ENCODE measurements around the gene NCOA4.
A peak's percentile ranks its signal among the peaks of the same experiment; 100 is the strongest.
"Not testable (repeated sequence)": the region's sequence is repeated elsewhere in the genome, so short reads cannot be mapped to it uniquely, and the experiment has no call there.

Gene NCOA4

DNA sequence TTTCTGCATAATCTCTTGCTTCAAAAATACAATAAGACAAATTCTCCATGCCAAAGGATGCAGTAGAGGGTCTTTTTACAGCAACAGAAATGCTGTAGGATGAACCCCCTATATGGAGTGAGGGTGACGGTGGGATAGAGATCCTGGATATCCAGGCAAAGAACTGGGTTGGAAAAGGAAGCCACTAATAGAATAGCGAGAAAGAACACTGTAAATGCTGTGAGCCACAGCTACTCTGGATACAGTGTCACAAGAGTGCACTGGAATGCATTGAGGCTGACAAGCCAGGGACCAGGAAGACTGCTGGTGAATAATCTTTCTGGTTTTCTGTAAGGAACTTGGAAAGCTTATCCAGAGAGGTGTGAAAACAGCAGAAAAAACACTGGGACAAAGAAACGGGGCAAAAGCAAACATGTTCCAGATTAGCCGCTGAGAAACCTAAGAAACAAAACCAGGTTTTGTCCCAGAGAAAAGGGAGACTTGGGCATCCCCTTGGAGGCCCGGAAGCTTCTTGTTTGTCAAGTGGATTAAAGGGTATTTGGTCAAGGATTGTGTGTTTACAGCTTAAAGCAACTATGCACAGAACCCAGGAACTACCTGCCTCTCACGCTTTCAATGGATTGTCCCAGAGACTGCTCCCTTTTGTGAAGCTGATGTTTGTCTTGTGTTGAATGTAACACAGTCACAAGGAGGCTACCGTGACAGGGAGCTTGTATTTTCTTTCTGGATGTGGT, 21.8 kb upstream of the NCOA4 start:
- no peak for DNase-seq (ENCODE audit: low spot score)

DNA sequence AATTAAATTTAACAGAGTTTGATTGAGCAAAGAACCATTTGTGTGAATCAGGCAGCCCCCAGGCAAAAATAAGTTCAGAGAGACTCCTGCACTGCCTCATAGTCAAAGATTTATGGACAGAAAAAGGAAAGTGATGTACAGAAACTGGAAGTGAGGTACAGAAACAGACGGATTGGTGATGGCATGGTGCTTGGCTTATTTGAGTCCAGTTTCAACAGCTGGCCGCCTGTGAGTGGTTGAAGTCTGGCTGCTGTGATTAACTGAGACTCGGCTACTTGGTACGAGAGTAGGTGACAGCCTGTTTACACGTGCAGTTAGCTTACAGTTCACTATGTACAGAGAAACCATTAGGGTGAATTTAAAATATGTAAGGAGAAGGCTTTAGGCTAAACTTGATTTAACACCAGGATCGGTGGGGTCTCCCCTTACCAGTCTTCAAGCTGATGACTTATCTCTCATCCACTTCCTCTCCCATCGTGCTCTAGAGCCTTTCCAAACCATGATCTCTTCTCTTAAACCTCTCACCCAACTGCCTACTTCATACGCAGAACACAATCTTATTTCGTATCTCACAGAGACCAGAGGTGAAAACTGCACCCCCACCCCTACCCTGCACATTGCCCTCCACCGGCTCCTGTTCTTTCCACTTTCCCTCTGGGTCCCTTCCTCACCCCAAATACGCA, 20.7 kb upstream of the NCOA4 start:
- no peak for DNase-seq (ENCODE audit: low spot score)

DNA sequence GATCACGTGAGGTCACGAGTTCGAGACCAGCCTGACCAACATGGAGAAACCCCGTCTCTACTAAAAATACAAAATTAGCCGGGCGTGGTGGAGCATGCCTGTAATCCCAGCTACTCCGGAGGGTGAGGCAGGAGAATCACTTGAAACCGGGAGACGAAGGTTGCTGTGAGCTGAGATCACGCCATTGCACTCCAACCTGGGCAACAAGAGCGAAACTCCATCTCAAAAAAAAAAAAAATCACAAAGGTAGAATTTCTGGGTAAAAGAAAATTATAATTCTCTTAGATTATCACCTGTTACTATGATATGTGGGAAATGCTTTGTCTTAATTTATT, 19.0 kb upstream of the NCOA4 start:
- not testable (repeated sequence) for DNase-seq (ENCODE audit: low spot score)

DNA sequence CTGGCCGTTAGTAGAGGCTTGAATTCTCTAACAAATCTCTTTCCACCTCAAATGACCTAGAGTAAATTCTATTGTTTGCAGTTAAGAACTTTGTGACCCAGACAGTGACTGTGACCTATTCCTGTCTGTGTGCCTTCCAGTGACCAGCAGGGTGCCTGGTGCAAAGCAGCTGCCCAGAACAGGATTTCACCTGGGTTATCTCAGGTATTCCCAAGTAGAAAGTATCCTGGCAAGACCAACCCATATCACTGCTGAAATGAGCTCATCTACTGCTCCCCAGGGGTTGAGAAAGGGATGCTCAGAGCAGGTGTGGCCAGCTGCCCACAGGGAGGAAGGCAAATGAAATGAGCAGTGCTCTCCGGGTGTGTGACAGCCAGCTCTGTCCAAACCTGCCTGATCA, 17.7 kb upstream of the NCOA4 start:
- no peak for DNase-seq (ENCODE audit: low spot score)

DNA sequence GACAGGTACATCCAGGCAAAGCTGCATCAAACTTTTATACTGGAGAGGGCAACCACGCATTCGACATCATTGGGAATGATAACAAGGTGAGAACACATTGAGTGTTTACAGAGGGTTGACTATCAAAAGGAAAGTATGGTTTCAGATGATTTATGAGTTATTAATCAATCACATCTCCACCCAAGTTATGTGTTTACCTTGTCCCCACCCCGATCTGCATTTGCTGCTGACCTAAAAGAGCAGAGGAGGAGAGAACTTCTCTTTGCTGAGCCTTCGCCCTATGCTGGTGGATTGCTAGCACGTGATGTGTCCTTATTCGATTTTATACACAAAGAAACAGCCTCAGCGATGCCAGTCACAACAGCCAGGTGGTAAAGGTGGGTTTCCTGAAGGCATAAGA, 15.8 kb upstream of the NCOA4 start, which contains the start of gene MSMB:
TSS of gene MSMB (minus strand) at position 9 of the 400 bp plus-strand sequence. CDS start 32 bp downstream, outside the sequence.
- no peak for DNase-seq (ENCODE audit: low spot score)

DNA sequence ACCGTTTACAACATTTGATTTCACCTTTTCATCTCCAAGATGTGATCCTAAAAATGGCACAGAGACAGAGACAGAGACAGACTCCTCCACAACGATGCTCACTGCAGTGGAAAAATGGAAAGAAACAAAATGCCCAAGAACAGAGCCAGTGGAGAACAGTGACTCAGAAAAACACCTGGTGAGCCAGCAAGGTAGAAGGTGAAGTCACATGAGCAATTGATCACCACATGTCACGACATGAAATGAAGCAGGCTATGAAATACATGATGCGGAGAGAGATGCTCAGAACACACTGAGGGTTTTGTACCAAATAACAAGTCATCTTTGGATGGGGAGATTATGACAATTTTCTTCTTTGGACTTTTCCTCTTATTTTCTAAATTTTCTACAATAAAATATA, 12.1 kb upstream of the NCOA4 start:
- no peak for DNase-seq (ENCODE audit: low spot score)

DNA sequence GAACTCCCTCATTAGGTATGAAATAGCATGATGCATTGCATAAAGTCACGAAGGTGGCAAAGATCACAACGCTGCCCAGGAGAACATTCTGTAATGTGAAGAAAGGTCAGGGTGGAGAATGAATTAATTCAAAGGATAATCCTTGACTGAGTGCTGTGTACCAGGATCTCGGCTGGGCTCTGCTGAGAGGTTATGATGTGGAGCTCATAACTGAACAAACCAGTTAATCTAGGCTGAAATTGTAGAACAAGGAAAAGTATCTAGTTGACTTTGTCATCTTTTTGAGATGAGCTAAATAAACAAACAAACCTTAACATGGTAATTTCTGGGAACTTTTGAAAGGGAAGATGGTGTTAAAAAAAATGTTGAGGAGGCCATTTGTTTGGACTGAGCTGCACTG, 9.6 kb upstream of the NCOA4 start:
- DNase-seq (ENCODE audit: low spot score): no peak

DNA sequence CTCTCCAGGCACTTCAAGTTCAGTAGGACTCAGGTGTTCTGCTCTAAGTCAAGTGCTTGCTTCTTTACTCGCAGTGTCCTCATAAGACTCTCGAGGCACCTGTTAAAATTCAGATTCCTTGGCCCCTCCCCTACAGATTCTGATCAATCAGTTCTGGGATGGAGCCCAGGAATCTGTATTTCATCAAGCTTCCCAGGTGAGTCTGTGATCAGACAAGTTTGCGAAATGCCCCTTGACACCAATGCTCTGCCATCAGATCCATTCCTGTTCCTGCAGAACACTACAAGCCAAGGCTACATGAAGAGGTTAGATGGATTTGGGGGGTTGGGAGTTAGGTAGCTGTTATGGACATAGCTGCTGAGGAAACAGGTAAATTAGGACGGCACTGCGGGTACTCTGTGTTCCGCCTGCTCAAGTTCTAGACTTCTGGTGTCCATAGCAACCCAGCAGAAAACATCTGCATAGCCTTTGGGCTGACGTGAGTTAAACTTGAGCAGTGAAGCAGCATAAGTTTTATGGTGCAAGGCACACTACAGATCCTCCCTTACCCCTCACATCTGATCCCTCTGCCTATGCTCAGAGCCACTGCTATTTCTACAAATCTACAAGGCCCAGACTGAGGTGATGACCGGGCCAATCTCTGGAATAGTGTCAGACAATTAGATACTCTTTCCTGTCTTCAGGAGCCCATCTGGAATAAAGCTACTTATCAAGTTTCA, 6.8 kb upstream of the NCOA4 start:
- DNase-seq (ENCODE audit: low spot score): no peak

DNA sequence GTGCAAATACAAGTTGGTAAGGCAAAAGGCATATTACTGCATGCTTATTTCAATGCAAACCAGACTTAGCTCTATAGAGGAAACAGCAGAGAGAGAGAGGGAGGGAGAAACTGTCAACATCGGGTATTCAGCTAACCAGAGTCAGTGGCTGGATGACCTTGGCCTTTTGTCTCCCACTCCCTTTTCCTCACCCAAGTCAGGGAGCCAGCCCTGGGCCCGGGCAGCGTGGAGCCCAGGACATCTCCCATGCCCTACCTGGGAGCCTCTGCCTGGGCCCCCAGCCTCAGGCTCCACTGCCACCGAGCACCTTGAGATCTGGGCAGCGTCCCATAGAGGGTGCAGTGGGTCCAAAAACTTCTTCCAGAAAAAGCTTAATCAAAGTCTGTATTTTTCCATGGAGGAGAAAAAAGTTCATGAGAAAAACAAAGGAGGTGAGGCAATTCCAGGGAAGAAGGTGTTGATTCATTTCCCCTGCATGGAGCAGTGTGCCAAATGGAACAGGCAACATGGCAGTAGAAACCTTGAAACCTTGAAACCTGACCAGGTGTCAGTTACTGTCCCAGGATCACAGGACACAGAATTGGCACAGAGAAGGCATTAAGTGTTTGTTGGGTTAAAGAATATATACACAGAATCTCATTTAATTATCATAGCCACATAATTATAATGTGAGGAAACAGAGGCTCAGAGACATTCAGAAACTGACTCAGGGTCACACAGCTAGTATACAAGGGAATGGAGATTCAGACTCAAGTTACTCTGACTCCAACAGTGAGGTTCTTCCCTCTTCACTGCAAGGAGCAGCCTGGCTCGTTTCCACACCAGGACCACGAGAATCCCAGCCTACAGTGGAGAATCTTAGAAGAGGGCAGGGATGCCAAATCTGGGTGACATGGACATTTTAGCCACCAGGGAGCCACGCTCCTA, 5.8 kb upstream of the NCOA4 start:
- no peak for DNase-seq (ENCODE audit: low spot score)

DNA sequence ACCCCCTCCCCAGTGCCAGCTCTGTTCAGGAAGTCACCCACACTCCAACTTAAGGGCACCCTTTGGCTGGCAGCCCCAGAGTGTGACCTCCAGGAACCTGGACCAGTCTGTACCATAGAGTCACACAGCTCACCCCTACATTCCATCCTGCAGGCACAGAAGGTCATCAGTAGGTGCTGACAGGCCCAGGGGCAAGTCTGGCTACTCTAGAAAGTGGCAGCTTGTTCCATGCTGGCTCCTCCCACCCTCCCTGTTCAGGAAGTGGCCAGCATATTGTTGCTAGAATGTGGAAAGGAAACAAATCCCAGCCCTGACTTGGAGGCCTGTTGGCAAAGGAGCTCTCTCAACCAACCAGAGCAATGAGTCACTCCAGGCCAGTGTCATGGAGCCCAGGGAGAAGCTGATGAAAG, 3.2 kb upstream of the NCOA4 start:
- DNase-seq (ENCODE audit: low spot score): peak; percentile 87

DNA sequence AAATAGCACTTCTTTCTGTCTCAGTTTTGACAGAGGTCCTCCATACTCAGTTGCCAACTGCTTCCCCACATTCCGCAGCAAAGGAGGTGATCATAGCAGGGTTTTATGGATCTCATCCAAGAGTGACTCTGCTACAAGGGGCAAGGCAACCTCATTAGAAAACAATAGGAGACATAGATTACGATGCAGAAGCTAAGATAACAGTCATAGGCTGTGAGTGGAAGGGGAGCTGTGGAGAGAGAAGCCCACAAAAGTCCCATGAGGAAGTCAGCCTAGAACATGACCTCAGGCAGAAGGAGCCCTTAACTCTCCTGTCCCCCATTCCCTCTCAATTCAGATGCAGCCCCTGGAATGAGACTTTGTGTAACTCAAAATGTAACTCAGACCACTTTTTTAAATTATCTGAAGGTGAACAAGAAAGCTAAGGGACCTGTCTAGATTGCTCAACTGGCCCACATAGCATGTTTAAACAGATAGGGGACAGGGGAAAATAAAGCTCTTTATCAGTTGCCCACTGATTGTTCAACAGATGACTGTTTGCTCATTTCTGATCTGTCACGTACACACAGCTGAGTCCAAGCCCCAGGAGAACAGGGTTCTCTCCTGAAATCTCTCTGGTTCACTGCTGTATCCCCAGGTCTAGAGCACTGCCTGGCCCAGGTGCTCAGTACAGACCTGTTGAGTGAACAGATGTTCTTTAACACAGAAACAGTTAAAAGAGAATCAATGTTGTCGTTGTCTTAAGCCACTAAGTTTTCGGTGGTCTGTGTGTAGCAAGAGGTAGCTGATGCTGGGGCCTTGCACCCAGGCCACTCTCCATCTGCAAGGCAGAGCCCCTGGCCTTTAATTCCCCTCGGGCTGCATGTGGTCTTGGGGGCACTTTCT, 1.5 kb upstream of the NCOA4 start:
- no peak for DNase-seq (ENCODE audit: low spot score)

DNA sequence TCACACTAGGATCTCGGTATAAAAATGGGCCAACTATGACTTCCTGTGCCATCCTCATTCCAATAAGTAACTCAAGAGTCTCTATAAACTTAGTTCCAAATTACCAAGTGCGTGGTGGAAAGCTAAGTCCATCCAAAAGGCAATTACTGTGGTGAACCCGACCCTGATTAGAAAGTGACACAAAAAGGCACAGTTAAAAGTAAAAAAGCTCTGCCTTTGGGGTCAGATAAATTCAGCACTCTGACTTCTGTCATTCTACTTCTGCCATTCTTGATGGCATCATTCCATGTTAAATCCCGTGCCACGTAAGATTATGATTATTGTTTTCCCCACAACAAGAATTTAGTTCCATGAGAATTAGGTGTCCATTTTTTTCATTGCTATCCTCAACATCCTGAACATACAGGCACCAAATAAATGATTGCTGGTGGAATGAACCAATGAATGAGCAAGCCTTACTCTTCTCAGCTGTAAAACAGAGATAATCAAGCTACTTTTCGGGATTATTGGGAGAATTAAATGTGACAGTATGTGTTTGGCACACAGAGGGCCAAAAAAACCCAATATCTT, 877 bp downstream of the NCOA4 start:
- DNase-seq (ENCODE audit: low spot score): no peak

DNA sequence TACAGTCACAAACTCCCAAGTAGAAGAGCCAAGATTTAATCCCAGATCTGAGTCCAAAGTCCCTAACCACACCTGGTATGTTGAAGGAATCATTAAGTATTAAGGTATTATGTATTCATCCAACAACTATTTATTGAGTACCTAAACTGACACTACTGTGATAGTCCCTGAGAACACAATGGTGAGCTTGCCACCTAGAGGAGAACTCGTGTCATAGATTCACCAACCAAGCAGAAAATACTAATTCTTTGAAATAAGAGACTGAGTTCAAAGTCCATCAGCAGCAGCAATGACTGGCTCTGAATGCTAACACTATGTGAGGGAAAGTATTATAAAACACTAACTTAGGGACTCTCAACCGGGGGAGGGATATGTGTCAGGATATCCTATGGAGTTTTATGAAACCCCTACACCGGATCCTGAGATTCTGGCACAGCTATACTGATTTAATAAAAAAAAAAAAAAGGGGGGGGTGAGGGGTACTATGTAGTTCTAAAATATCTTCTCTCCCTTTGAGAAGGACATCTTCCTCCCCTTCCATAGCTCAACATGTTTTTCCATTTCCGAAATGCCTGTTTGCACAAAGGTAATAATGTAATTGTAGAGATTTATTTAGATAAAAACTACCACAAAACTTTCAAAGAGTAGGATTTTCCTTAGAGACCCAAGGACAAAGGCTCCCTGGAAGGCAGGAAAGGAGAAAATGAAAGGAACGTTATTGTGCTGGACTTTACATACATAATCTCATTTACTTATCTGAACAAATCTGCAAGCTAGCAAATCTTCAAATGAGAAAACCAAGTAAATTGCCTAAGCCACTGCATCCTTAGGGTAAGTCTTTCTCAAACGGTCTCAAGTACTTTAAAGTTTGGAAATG, 1.6 kb downstream of the NCOA4 start:
- peak; percentile 45 for DNase-seq (ENCODE audit: low spot score)

DNA sequence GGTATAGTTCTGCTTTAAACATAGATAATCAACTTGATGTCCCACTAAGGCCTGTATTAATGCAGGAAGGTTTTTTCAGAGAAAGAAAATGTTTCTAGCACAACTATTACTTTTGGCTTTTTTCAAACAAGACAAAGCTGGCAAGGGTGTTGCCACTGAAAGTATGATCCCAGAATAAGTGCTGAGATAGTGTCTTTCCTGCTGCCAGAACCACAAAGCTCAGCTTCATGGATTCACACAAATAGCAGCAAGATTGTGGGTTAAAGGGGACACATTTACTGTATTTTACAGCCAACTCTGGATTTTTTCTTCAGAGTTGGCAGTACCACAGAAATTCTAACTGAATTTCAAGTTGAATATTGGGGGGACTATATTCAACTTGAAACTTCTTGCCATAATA, 4.3 kb downstream of the NCOA4 start:
- DNase-seq (ENCODE audit: low spot score): no peak

DNA sequence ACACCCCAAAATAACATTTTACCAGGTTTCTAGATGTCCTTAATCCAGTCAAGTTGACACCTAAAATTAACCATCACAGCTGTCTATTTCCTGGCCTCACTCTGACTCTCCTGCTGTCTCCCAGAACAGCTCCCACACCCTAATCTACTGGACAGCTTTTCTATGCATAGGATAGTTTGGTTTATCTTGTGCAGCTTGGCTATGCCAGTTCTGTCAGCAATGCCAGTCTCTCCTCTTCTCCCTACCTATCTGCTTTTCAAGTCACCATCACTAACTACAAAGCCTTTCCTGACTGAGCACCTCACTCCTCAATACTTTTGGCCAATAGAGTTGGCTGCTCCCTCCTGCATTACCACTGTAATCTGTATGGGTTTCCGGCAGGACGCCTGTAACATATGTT, 5.0 kb downstream of the NCOA4 start:
- no peak for DNase-seq (ENCODE audit: low spot score)

DNA sequence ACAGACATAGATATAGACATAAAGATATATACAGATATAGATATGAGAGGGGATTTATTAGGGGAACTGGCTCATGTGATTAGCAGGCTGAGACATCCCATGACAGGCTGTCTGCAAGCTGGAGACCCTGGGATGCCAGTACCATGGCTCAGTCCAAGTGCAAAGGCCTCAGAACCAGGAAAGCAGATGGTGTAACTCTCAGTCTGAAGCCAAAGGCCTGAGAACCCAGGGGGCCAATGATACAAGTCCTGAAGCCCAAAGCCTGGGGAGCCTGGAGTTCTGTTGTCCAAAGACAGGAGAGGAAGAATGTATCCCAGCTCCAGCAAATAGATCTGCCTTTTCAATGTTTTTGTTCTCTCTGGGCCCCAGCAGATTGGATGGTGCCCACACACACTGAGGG, 5.5 kb downstream of the NCOA4 start:
- DNase-seq (ENCODE audit: low spot score): no peak

DNA sequence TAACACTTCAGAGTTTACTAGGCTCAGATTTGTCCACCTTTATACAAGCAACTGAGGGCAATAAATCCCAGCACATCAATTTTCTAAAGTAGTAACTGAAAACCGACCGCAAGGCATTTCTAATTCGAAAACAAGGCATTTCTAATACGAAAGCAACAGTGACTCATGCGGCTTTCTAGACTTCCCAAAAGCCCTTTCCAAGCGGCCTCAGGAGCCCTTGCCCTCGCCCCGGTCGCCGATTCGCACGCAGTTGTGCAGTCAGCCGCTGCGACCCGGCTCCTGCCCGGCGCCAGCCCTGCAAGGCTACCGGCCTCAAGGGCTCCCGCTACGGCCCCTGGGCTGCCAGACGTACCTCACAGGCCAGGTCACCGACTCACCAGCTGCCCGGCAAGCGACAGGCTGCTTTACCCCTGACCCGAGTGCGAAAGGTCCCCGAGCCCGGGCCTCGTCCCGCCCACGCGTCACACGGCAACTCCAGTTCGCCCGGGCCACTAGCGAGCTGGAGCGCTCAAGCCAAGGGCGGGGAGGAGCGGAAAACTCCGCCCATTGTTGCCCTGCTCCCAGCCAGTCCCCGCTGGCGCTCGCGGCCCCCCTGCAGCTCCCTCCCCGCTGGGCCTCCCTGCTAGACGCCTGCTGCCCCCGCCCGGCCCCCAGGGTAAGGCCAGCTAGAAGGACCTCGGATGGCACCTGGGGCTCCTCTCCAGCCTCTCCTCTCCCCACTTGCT, 7.3 kb downstream of the NCOA4 start:
- peak; percentile 94 for DNase-seq (ENCODE audit: low spot score)

DNA sequence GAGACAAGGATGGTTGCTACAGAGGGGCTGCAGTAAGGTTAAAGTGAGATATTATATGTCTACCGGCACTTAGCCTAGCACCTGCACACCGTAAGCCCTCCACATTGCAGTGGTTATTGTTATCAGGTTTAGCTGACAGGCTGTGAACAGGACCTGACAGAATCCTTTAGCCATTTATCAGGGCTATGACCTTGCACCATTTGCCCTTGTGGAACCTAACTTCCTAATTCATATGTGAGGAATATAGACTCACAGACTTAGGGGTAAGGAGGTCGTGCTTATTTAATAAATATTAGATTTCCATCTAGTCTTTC, 10.1 kb downstream of the NCOA4 start:
- DNase-seq (ENCODE audit: low spot score): no peak
